GM21381 (cell line): ENCODE measurements around the gene EQTN.

Source experiments
- ATAC-seq: cut with Tn5 transposase; IDR thresholded peaks from one replicate; pipeline ENCODE4 v1.9.1; 2021; ENCODE audit warnings: mild to moderate bottlenecking, moderate library complexity; ENCODE audit not compliant: unreplicated experiment

Gene EQTN

GRCh38 chr9:27297050-27297449 lies at the start of gene EQTN:
Gene EQTN (minus strand): TSS chr9:27297150. CDS start chr9:27297055, 95 bp downstream.
- ATAC-seq: no peak

GRCh38 chr9:27344776-27345175 lies 47.8 kb upstream of the EQTN start:
- ATAC-seq: no peak

- no peak for ATAC-seq
These were observed 44.8 kb upstream of the EQTN start for GRCh38 chr9:27341545-27342294.

- no peak for ATAC-seq
These were observed 44.1 kb upstream of the EQTN start for GRCh38 chr9:27340961-27341511.

GRCh38 chr9:27340285-27340674 lies 43.3 kb upstream of the EQTN start:
- no peak for ATAC-seq

GRCh38 chr9:27339661-27340284 lies 42.8 kb upstream of the EQTN start:
- ATAC-seq: no peak

GRCh38 chr9:27338527-27338903 lies 41.6 kb upstream of the EQTN start:
- no peak for ATAC-seq

GRCh38 chr9:27337833-27338526 lies 41.0 kb upstream of the EQTN start:
- no peak for ATAC-seq

GRCh38 chr9:27337236-27337635 lies 40.3 kb upstream of the EQTN start:
- no peak for ATAC-seq

GRCh38 chr9:27336829-27337228 lies 39.9 kb upstream of the EQTN start:
- ATAC-seq: no peak

- no peak for ATAC-seq
These were observed 39.2 kb upstream of the EQTN start for GRCh38 chr9:27336126-27336525.

GRCh38 chr9:27335075-27335474 lies 38.1 kb upstream of the EQTN start:
- ATAC-seq: no peak

GRCh38 chr9:27333241-27334052 lies 36.5 kb upstream of the EQTN start:
- ATAC-seq: peak; percentile 69

- ATAC-seq: no peak
These were observed 34.4 kb upstream of the EQTN start for GRCh38 chr9:27331393-27331792.

- no peak for ATAC-seq
These were observed 32.3 kb upstream of the EQTN start for GRCh38 chr9:27329291-27329690.

GRCh38 chr9:27328483-27328882 lies 31.5 kb upstream of the EQTN start:
- ATAC-seq: no peak

GRCh38 chr9:27311184-27311583 lies 14.2 kb upstream of the EQTN start:
- no peak for ATAC-seq

GRCh38 chr9:27310582-27310981 lies 13.6 kb upstream of the EQTN start:
- ATAC-seq: no peak

GRCh38 chr9:27308691-27309390 lies 11.9 kb upstream of the EQTN start:
- no peak for ATAC-seq

GRCh38 chr9:27304521-27304920 lies 7.6 kb upstream of the EQTN start:
- no peak for ATAC-seq
